RWPE2 (cell line): ENCODE measurements around the gene CRTC1.

Experiments used
- ATAC-seq: fragments of 200-7000 bp; cut with Tn5 transposase; 3 replicates; pipeline ENCODE4 v1.9.1; 2021; ENCODE audit warnings: low read depth
- DNase-seq: peaks from one replicate; pipeline ENCODE4 v3.0.0-alpha.2; 2020; ENCODE audit warnings: low spot score
- H3K27ac ChIP-seq: fragments of 450-650 bp; 2 replicates; pipeline ENCODE4 v1.5.1; 2017; ENCODE audit warnings: mild to moderate bottlenecking; ENCODE audit not compliant: poor library complexity, severe bottlenecking
- H3K27me3 ChIP-seq: fragments of 250-450 bp; sonication (Bioruptor Pico); 2 replicates; pipeline ENCODE4 v1.5.1; 2021; ENCODE audit warnings: mild to moderate bottlenecking, moderate library complexity; ENCODE audit not compliant: insufficient read depth, poor library complexity, severe bottlenecking
- H3K36me3 ChIP-seq: fragments of 250-450 bp; sonication (Bioruptor Pico); 2 replicates; pipeline ENCODE4 v1.5.1; 2020; ENCODE audit warnings: low read depth, mild to moderate bottlenecking, moderate library complexity
- H3K4me1 ChIP-seq: fragments of 250-450 bp; sonication (Bioruptor Pico); 2 replicates; pipeline ENCODE4 v1.5.1; 2021; ENCODE audit warnings: mild to moderate bottlenecking, moderate library complexity; ENCODE audit not compliant: insufficient read depth, poor library complexity, severe bottlenecking
- H3K4me3 ChIP-seq: fragments of 250-450 bp; sonication (Bioruptor Pico); 2 replicates; pipeline ENCODE4 v1.5.1; 2021; ENCODE audit warnings: mild to moderate bottlenecking, moderate library complexity; ENCODE audit not compliant: severe bottlenecking
- H3K9me3 ChIP-seq: fragments of 250-450 bp; sonication (Bioruptor Pico); 2 replicates; pipeline ENCODE4 v1.5.1; 2021; ENCODE audit warnings: mild to moderate bottlenecking, moderate library complexity; ENCODE audit not compliant: severe bottlenecking
- TF ChIP-seq, protein P1 (sequence below): fragments of 450-650 bp; IDR thresholded peaks from one replicate; pipeline ENCODE4 v1.5.1; 2017; ENCODE audit warnings: mild to moderate bottlenecking, moderate library complexity; ENCODE audit not compliant: poor library complexity, severe bottlenecking

The CRTC1 gene

DNA sequence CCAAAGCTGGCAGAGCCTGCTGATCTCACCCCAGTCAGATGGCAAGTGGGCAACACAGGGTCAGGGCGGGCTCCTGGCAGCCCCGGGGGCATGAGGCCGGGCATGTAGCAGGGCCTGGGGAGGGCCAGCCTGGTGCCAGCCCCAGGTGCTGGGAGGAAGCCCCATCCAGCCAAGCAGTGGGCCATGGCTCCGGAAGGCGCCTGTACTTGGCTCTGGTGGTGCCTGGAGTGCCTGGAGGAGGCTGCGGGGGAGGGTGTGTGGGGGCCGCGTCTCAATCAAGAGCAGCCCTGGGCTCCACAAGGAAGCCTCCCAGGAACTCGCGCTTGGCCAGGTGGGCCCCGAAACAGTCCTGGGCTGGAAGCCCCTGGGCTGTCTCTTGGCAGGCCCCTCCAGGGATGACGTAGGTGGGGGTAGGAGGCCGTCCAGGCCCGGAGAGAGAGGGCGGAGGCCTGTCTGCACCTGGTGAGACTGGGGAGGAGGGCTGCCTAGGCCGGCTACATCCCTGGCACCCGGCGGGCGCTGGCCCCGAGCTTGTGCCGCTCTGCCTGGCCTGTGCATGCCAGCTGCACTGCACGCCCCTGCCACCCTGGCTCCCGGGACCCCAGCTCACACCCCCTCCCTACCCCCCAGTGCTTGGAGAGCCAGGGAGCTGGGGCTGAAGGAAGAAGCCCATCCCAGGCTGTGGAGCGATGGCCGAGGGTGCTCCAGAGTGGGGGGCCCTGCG lies 61.7 kb downstream of the CRTC1 start:
- no peak overlapping the region for H3K27ac ChIP-seq
- no peaks in the 10 kb centered on the region for H3K9me3 ChIP-seq
- ATAC-seq (0 out of 3 replicates have a peak, but pooled peaks have one; percentile 15), DNase-seq (no peak)
- H3K4me1 ChIP-seq = peaks cover 10% of the 10 kb centered on the region
- H3K27me3 ChIP-seq = no peaks in the 10 kb centered on the region
- H3K4me3 ChIP-seq = no peak overlapping the region
- H3K36me3 ChIP-seq = no peaks in the 10 kb centered on the region
- TF ChIP-seq, protein P1, sequence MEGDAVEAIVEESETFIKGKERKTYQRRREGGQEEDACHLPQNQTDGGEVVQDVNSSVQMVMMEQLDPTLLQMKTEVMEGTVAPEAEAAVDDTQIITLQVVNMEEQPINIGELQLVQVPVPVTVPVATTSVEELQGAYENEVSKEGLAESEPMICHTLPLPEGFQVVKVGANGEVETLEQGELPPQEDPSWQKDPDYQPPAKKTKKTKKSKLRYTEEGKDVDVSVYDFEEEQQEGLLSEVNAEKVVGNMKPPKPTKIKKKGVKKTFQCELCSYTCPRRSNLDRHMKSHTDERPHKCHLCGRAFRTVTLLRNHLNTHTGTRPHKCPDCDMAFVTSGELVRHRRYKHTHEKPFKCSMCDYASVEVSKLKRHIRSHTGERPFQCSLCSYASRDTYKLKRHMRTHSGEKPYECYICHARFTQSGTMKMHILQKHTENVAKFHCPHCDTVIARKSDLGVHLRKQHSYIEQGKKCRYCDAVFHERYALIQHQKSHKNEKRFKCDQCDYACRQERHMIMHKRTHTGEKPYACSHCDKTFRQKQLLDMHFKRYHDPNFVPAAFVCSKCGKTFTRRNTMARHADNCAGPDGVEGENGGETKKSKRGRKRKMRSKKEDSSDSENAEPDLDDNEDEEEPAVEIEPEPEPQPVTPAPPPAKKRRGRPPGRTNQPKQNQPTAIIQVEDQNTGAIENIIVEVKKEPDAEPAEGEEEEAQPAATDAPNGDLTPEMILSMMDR = no peak

DNA sequence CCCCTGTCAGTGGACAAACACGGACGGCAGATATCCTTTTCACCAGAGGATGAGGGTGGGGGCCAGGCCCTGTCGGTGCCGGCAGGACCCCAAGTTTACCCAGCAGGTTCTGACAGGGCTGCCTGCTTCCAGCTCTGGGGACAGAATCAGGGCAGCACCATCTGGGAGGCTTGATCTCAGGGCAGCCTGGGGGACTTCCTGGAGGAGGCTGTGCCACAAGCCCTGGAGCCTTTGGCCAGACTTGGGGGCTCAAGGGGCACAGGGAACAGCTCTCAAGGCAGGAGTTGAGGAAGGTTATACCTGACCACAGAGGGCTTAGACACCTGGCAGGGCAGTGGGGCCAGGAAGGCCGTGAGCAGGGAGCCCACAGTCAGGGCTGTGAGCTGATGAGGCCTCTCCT lies 62.5 kb downstream of the CRTC1 start:
- Histone ChIP-seq H3K9me3 (no peaks in the 10 kb centered on the region), H3K4me1 (peaks cover 10% of the 10 kb centered on the region), H3K27me3 (no peaks in the 10 kb centered on the region), H3K4me3 (no peak overlapping the region), H3K27ac (no peak overlapping the region), H3K36me3 (no peaks in the 10 kb centered on the region; the same call in 1 of the 2 replicates)
- no peak for DNase-seq
- ATAC-seq = no peak
- TF ChIP-seq, protein P1 = no peak

DNA sequence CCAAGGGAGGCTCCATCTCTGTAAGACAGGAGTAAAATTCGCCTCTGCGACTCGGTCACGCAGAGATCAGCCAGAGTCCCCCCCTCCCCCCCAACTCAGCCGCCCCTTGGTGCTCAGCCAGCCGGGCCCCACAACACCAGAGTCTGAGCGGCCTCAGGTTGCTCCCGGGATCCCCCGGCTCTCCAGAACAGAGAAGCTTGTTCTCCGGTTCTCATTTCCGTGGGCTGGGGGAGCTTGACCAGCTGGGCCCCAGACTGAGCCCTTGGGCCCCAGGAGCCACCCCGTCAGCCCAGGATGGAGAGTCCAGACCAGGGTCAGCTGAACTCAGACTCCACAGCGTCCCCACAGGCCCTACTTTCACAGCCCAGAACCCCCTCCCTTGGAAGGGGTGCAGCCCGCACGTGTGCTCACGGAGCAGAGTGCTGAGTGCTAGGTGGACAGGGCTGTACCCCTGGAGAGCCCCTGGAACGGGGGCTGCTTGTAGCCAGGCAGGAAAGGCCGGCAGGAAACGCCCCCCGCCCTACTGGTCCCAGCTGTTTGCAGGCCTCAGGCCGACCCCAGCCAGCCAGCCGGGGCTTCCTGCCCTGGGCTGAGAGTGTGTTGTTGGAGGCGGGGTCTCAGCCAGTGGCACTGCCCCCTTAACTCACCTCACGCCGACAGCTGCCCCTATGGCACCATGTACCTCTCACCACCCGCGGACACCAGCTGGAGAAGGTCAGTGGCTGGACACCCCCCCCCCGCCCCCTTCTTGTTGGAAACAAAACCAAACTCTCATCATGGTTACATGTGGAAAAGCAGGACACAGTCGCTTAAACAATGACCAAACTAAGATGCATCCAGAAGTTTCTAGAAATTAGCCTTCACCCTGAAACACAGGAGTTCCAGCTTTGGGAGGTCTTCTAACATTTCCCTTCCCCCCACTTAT lies 63.2 kb downstream of the CRTC1 start:
- ATAC-seq (no peak), DNase-seq (no peak)
- Histone ChIP-seq H3K27me3 (no peaks in the 10 kb centered on the region), H3K27ac (no peak overlapping the region), H3K9me3 (no peaks in the 10 kb centered on the region), H3K36me3 (no peaks in the 10 kb centered on the region; the same call in 1 of the 2 replicates), H3K4me1 (peaks cover 3% of the 10 kb centered on the region), H3K4me3 (no peak overlapping the region)
- TF ChIP-seq, protein P1 = no peak

DNA sequence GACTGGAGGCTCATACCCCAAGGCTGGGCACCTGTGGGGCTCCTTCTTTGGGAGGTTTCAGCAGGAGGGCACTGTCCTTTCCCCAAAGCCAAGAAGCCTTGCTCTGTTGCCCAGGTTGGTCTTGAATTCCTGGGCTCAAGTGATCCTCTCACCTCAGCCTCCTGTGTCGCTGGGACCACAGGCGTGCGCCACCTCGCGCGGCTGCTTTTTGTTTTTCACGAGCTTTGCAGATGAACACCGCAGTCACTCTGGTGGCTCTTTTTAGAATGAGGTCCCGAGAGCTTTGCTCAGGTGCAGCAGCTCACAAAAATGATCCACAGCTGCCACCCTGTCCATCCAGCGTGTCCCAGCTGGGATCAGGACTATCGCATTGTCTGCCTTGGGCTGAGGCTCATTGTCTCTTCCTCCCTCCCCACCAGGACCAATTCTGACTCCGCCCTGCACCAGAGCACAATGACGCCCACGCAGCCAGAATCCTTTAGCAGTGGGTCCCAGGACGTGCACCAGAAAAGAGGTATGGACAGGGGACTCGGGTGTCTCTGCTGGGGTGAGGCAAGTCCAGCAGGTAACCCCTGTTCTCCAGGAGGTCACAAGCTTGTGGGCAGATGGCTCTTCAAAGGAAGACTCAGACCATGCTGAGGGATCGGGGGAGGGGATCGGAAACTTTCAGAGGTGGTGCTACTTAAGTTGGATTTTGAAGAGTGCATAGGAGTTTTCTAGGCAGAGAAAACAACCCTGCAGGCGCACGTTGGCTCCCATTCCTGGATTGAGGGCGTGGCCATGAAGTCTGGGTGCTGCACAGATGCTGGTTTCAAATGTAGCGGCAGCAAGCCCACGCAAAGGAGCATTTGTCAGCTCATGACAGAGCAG lies 66.1 kb downstream of the CRTC1 start:
- no peak overlapping the region for H3K4me3 ChIP-seq
- DNase-seq (no peak), ATAC-seq (no peak)
- TF ChIP-seq, protein P1 = no peak
- H3K27ac ChIP-seq = no peak overlapping the region
- H3K27me3 ChIP-seq = no peaks in the 10 kb centered on the region
- H3K4me1 ChIP-seq = no peaks in the 10 kb centered on the region
- no peaks in the 10 kb centered on the region for H3K9me3 ChIP-seq
- no peaks in the 10 kb centered on the region; the same call in 1 of the 2 replicates for H3K36me3 ChIP-seq
